ENCODE data around the gene AKAP8.
"Not testable (repeated sequence)": the region's sequence is repeated elsewhere in the genome, so short reads cannot be mapped to it uniquely, and the experiment has no call there.

Gene AKAP8

DNA sequence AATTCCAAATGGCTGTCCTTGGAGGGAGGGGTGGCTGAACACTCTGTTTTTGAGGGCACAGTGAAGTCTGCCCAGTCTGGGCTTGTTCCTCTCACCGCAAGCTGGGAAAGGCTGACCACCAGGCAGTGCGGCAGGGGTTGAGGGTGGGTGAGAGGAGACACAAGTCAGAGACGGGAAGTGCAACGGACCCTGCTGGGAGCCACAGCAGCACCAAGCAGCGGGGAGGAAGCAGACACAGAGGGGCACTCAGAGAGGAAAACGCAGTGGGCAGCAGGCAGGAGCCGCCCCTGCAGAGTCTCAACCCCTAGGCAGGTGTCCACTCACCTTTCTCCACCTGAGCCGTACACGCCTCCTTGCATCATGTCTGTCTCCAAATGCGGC lies 23.6 kb upstream of the AKAP8 start:
- no peak for DNase-seq

DNA sequence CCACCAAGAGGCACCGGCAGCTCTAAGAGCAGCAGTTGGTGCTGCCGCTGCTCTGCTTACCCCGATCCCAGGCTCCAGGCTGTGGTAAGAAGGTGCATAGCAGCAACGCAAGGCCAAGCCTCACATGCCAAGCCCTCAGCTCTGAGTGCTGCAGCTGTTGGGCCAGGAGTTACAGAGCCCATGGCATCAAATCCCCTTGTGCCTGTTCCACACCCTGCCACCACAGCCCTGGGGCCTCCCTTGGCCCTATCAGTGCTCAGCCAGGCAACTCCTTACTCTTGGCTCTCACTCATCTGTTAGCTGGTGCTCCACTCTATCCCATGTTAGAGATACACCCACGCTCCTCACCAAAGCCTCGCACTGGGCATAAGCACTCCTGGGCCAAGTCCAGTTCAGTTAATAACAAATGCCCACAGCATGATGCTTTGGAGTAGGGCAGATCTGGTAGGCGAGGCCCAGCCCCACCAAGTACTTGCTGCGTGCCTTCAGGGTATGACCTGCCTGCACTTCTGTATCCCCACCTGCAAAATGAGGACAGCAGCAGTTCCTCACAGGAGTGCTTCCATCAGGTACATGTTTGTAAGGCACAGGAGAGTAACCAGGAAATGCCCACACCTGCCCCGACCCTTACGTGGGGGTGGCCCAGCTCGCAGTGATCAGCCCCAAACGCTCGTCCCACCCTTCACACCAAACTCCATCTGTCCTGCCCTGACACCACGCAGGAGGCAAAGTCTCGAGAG lies 23.0 kb upstream of the AKAP8 start:
- no peak for DNase-seq

DNA sequence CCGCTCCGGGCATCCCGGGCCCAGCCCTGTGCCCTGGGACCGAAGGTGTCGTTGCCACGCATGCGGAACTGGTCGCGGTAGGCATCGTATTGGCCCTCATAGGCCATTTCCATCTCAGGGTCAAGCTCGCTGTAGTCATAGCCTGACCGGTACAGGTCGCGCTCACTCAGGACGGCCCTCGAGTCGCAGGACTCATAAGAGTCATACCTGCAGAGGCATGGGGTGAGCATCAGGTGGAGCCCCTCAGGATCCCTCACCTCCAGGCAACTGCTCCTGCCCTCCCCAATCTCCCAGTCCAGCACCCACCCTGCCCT lies 21.8 kb upstream of the AKAP8 start:
- no peak for DNase-seq

DNA sequence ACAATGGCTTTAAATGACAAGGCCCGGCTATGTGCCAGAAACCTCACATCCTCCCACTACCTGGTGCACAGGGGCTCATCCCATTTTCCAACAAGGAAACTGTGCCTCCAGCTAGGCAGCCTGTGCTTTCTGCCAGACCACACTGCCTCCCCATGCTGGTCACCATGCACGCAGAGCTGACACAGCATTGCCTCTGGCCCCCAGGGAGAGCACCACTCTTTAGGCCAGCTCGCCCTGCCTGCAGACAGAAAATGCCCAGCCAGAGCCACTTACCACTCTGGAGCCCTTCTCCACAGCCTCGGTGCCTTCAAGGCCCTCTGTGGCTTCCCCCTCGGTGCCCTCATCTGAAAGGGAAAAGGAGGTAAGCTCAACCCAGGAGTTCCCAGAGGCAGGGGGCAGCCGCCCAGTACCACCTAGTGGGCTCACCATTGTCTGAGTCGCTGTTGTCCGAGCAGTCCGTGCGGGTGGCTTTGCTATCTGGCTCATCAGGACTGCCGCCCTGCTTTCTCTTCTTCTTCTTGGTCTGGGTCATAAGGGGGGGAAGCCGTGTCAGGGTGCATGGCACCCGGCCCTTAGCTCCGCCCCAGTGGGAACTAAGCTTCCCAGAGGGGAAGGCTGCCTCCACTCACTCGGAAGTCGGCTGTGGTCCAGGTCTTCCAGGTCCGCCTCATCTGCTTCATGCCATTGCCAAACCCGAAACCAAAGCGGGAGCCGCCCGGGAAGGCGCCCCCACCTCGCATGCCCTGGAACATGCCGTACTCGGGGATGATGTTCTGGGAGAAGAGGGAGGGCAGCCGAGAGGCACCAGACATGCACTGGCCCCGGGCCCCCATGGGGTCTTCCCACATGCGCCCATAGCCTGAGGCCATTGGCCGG lies 21.2 kb upstream of the AKAP8 start:
- DNase-seq, result no peak

DNA sequence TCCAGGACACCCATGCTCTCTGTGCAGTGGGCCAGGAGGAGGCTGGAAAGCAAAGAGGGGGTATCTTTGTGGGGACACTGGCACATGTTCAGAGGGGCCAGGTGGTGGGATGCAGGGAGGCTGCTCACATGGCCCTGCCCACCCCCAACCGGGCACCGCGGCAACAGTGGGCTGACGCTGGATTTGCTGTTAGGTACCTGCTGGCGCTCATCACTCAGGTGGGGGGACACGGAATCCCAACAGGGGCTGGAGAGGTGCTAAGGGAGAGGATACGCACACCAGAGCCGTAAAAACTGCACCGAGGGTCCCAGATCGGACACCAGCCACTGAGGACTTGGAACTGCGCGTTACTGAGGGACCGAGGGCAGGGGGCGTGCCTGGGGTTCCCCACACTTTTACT lies 20.0 kb upstream of the AKAP8 start:
- no peak for DNase-seq

DNA sequence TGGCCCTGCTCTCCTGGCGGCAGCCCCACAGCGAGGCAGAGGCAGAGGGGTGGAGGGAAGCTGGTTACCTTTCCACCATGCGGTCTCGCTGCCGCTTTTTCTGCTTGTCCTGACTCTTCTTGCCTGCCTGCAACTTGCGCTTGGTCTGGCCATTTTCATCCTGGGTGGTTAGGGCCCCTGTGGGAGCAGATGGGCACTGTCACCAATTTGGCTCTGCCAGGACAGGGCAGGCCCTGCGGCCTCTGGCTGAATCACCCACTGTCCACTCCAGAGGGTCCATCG lies 19.6 kb upstream of the AKAP8 start:
- no peak for DNase-seq

DNA sequence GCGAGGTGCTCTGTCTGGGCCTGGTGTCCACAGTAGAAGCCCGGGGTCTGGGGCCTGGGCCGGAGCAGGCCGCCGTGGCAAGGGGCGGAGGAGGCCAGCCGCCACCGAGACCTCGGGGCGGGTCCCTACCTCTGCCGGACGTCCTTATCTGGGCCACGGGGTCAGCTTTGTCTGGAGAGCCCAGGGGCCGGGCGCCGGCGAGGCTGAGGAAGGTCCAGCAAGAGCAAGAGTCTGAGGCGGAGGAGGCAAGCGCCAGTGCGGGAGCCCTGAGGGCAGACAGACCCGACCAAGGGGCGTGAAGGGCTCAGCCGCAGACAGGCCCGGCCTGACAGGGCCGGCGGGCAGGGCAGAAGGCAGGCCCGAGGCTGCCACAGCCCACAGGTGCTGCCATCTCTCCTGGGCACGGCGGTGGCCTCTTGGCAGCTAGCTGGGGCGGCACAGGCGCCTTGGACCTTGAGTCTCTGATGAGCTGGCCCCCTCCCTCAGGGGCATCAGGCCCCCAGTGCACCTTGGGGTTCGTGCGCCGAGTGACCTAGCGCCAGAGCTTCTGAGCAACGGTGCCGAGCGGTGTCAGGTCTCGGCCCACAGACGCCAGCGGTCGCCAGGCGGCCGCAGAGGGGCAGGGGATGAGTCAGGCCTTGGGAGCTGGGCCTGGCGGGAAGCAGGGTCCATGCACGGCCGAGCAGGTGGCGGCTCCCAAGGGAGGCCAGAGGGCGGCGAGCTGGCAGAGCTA lies 19.1 kb upstream of the AKAP8 start:
- no peak for DNase-seq

DNA sequence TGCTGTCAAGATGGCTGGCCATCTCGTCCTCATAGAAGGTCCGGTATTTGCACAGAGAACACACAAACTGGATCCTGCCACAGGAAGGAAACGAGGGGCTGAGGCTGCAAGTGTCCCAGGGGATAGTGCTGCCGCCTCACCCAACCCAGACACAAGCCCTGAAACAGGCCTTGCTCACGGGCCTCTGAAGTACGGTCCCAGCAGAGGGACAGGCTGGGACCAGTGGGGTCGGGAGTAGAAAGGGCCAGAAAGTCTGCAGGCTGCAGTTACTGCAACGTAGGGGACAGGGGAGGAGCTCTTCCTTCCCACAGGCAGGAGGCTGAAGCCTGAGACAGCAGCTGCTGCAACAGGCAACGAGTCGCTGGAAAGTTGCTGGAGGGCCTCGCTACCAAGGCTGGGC lies 18.2 kb upstream of the AKAP8 start:
- DNase-seq, result no peak

DNA sequence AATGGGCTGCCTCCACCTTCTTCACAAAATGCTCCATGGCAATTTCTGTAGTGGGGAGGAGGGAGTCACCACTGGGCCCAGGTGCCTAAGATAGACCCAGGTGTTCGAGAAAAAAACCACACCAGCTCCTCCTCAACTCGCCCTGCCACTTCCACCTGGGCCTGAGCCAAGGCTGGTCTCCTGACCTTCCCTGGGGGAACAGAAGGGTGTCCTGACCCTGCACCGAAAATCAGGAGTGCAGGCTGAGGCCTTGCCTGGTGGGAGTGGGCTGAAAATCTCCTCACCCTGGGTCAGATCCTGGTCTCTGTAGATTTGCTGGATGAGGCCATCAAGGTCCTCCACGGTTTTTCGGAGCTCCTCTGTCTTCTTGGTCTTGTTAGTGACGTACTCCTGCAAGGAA lies 17.6 kb upstream of the AKAP8 start:
- no peak for DNase-seq

DNA sequence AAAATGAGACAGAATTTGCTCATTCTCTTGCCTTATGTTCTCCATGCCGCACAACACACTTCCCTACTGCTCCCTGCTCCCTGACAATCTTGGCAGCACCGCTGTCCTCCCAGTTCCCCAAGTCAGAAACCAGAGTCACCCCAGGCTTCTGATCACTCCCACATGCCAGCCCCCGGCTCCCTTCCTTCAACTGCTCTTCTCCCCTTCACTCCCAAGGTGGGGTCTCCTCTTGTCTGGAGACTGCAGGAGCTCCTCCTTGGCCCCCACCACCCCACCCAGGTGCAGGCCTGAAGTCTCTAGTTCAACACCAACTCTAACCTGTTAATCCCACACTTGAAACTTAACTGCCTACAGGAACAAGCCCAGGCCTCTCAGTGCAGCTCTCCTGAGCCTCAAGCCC lies 16.8 kb upstream of the AKAP8 start:
- no peak for DNase-seq

DNA sequence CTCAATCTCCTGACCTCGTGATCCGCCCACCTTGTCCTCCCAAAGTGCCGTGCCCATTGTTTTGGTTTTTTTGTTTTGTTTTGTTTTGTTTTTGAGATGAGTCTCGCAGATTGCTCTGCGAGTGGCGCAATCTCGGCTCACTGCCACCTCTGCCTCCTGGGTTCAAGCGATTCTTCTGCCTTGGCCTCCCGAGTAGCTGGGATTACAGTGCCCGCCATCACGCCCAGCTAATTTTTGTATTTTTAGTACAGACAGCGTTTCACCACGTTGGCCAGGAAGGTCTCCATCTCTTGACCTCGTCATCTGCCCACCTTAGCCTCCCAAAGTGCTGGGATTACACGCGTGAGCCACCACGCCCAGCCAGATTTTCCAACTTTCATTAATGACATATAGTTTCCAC lies 15.7 kb upstream of the AKAP8 start:
- DNase-seq, result not testable (repeated sequence)

DNA sequence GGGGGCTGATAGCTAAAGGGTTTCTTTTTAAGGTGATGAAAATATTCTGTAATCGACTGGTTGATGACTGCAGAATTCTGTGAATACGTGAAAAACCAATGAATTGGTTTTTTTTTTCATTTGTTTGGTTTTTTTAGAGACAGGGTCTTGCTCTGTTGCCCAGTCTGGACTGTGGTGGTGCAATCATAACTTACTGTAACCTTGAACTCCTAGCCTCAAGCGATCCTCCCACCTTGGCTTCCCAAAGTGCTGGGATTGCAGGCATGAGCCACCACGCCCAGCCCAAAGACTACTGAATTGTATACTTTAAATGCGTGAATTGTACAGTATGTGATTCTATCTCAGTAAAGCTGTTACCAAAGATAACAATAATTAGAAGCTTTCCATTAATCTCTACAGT lies 14.8 kb upstream of the AKAP8 start:
- DNase-seq, result no peak

DNA sequence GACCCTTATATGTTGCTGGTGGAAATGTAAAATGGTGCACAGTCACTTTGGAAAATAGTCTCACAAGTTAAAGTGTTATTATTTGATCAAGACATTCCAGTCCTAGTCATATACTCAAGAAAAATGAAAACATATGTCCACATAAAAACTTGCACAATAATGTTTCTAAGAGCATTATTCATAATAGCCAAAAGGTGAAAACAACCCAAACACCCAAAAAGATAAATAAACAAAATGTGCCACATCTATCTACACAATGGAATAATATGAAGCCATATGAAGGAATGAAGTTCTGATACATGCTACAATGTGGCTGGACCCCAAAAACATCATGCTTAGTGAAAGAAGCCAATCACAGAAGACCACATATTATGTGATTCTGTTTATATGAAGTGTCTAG lies 14.4 kb upstream of the AKAP8 start:
- DNase-seq, result peak; percentile 26

DNA sequence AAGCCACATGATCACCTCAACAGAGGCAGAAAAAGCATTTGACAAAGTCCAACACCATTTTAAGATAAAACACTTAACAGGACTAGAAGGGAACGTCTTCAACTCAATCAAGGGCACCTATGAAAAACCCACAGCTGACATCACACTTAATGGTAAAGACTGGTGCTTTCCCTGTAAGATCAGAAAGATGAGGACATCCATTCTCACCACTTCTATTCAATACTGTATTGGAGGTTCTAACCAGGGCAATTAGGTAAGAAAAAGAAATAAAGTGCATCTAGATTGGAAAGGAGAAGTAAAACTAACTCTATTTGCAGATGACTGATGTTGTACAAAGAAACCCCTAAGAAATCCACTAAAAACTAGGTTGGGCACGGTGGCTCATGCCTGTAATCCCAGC lies 11.2 kb upstream of the AKAP8 start:
- DNase-seq, result no peak

DNA sequence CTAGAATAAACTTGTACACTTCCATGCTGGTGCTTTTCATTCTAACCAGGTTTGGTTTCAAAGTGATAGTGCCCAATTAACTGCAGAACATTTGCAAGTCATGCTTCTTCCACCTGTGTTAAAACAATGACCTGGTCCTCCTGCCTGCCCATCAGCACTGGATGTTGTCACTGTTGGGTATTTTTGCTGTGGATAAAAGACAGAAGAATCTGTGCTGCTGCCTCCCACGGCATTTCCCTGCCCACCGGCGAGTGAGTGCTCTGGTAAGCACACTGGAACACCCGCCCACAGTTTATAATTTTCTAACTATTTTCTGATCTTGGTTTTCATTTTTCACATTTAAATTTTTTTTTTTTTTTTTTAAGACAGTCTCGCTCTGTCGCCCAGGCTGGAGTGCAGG lies 2.3 kb upstream of the AKAP8 start:
- DNase-seq, result no peak

DNA sequence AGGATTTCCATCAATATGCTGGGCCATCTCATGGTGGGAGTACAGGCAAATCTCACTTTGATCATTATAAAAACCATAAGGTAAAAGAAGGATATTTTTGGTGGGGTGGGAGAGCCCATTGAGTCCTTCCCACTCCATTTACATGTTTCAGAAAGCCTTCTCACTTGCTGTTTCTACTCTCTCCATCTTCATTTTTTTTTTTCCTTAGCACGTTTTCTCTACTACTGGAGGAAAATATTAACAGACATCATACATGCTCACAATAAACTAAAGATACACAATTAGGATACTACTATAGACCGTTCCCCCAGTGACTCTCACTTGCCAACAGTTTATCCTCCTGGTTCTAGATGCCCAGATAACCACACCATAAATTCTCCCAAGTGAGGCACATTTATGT lies 1.8 kb upstream of the AKAP8 start:
- no peak for DNase-seq

DNA sequence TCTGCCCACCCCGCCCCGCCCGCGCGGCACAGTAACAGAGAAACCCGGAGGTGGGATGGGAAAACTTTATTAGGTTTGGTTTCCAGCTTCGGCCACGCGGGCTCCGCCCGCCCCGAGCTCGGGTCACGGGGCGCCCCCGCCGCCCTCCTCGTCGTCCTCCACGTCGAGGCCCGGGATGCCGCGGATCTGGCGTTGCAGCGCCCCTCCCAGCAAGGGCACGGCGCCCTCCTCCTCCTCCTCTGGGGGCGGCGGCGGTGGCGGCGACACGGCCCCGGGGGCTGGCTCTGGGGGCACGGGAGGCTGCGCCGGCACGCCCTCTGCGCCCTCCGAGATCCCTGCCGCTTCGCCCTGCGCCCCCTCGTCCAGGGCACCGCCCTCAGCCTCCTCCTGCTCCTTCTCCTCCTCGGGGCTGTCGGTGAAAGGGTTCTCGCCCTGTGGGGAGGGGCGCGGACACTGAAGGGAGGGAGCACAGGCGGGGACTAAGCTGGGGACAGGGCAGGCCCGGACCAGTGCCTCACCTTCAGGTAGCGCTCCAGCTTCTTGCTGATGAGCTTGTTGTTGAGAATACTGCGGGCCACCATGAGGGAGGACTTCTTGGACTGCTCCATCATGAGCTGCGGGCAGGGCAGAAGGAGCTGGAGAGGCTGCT lies 536 bp upstream of the AKAP8 start:
- peak; percentile 54 for DNase-seq

DNA sequence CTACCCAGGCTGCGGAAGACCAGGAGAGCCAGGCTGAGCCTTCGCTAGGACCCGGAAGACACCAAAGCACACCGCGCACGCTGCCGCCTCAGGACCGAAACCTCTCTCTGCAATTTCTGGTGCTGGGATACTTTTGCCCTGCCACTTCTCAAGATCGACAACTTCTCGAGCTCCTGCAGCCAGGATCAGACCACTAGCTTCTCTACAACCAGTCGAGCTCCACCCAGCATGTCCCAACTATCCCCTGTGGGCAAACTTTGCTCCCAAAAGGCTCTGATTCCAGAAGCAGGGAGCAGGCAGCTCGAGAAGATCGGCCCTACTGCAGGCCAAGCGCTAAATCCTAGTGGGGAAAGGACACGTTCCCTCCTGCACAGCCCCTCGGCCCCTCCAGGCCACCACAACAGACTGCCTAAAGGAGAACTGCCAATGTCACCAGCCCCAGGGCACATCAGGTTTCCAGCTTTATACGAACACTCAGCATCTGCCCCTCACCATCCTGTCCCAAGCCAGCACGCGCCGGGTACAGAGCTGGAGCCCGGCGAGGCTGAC lies 979 bp downstream of the AKAP8 start:
- DNase-seq, result peak; percentile 55

DNA sequence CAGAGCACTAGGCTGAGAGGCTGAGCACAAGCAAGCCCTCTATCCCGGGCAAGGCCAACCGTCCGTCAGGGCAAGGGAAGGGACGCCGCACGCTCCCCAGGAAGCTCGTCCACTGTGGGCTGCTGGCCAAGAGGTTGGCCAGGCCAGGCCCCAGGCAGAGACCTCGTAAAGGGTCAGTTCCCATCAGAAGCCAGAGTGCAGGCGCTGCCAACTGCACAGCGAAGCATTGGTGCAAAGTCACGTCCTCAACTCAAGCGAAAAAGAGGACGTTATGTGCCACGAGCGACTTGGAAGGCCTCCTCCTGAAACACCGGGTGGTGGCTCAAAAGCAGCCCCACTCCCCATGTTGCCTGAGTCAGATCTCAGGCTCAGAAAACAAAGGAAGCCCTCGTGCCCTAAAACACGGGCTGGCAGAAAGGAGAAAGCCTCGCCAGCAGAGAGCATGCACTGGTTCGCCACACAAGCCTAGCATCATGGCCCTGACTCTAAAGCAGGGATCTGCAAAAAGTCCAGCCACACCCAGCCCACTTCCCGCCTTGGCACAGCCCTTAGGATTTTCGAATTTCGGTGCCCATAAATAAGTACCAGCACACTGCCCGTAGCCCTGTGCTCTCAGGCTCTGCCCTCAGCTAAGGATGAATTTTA lies 4.7 kb downstream of the AKAP8 start:
- DNase-seq, result no peak

DNA sequence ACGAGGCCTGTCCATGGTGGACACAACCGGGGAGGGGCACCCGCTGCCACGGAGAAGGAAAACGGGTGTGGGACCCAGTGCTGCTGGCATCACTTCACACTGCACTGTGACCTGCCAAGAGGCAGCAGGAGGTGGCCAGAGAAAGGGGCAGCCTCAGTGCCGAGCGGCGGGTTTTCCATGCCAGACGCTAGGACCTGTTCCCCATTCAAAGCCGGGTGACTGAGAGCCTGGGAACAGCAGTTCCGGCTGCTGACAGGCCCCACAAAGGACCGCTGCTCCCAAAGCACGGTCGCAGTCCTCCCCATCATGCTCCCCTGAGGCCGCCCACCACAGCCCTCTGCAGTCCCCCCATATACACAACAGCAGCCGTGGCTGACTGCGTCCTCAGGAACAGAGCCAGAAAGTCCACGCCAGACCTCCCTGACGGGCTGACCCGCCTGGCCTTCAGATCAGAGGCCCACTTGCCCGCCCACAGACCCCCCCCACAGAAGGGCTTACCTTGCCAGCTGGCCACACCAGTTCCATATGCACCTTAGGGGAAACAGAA lies 5.4 kb downstream of the AKAP8 start:
- no peak for DNase-seq

DNA sequence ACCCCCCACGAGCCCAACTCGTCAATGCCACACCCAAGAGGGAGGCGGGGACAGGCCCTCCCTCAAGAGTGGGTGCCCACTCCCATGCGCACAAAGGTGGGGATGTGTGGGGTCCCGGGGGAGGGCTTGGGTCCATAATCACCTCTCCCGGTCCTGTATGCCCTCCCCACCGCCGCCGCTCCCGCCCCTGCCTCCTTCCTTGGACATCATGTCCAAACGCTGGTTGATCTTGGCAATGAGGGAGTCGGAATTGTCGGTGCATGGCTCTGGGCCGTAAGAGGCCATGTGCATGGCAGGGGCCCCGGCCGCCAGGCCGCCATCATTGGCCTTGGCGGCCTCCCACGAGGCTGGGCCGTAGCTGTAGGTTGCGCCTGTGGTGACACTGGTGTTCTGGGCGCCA lies 5.9 kb downstream of the AKAP8 start:
- no peak for DNase-seq

DNA sequence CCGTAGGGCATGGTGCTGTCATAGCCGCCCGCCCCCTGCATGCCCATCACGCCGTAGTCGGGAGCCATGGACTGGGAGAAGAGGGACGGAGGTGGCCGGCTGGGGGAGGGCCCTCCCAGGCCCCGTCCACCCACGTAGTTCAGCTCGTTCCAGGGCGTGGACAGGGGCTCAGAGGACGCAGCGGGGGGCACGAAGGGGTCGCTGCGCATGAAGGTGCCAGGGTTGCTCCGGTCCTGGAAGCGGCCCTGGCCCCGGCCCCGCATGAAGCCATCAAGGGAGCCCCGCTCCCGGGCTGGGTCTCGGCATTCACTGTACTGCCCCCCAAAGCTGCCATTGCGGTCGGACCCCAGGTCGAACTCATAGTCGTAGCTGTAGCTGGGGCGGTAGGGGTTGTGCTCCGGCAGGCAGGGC lies 6.7 kb downstream of the AKAP8 start:
- no peak for DNase-seq

DNA sequence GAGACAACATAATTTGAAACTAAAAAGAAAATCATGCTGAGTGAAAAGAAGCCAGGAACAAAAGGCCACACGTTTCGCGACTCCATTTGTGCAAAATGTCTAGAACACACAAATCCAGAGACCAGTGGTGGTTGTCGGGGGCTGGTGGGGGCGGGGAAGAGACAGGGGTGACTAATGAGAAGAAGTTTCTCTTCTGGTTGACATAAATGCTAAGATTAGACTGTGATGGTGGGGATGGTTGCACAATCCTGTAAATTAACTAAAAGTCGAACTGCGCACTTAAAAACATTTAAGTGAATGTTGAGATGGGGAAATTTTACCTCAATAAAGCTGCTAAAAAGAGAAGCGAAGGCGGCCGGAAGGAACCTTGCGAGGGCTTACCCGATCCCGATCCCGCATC lies 7.1 kb downstream of the AKAP8 start:
- DNase-seq, result no peak

Data from EL (cell line).